HepG2 (cell line): ENCODE results near the gene EEF1E1.

Experiments used
- EZH2 ChIP-seq: conservative IDR thresholded peaks from 2 replicates; pipeline ENCODE4 v1.6.1; 2012; ENCODE audit warnings: mild to moderate bottlenecking, low read depth, low read length, moderate library complexity
- KDM5A ChIP-seq: fragments of 200-600 bp; sonication (generic); IDR thresholded peaks from 2 replicates; pipeline ENCODE4 v1.7.0; 2018; ENCODE audit warnings: antibody characterized with exemption, mild to moderate bottlenecking, low read length, borderline replicate concordance
- NCOA2 ChIP-seq: sonication (generic); formaldehyde crosslinking; IDR thresholded peaks from 2 replicates; pipeline ENCODE4 v1.8.0; 2022; ENCODE audit warnings: inconsistent platforms
- POLR2AphosphoS5 ChIP-seq: IDR thresholded peaks from 2 replicates; pipeline ENCODE4 v1.6.1; 2012; ENCODE audit warnings: low read depth, low read length
- SNAPC2 ChIP-seq: sonication (generic); formaldehyde crosslinking; IDR thresholded peaks from 2 replicates; pipeline ENCODE4 v1.8.1; 2022; ENCODE audit warnings: mild to moderate bottlenecking, missing genetic modification reagents
- SSRP1 ChIP-seq: IDR thresholded peaks from 2 replicates; pipeline ENCODE4 v1.6.1; 2016; ENCODE audit warnings: control low read depth
- ZBTB26 ChIP-seq: IDR thresholded peaks from 2 replicates; pipeline ENCODE4 v1.6.1; 2016; ENCODE audit warnings: missing compliant biosample characterization, missing genetic modification reagents, borderline replicate concordance
- ZNF253 ChIP-seq: sonication (generic); formaldehyde crosslinking; IDR thresholded peaks from 2 replicates; pipeline ENCODE4 v1.8.0; 2022; ENCODE audit warnings: mild to moderate bottlenecking, missing genetic modification reagents, borderline replicate concordance
- ZNF484 ChIP-seq: sonication (generic); formaldehyde crosslinking; IDR thresholded peaks from 2 replicates; pipeline ENCODE4 v1.5.1; 2020; ENCODE audit warnings: mild to moderate bottlenecking, low read depth, missing genetic modification reagents, borderline replicate concordance
- ZNF766 ChIP-seq: sonication (generic); formaldehyde crosslinking; IDR thresholded peaks from 2 replicates; pipeline ENCODE4 v1.5.0; 2020; ENCODE audit warnings: missing genetic modification reagents, borderline replicate concordance
- TF ChIP-seq, protein P1 (sequence below): sonication (generic); formaldehyde crosslinking; IDR thresholded peaks from 2 replicates; pipeline ENCODE4 v1.5.0; 2020; ENCODE audit warnings: mild to moderate bottlenecking, missing genetic modification reagents, moderate library complexity
- TF ChIP-seq, protein P2 (sequence below): sonication (generic); formaldehyde crosslinking; IDR thresholded peaks from 2 replicates; pipeline ENCODE4 v1.4.0; 2020; ENCODE audit warnings: missing genetic modification reagents
- TF ChIP-seq, protein P3 (sequence below): sonication (generic); formaldehyde crosslinking; IDR thresholded peaks from 2 replicates; pipeline ENCODE4 v1.8.1; 2023; ENCODE audit warnings: mild to moderate bottlenecking, moderate library complexity, missing genetic modification reagents

GRCh38 chr6:8063761-8064637 is 38.3 kb downstream of the EEF1E1 start, which contains the start of gene BLOC1S5:
- TF ChIP-seq ZNF766 (CRISPR knock-in tag): no peak
- TF ChIP-seq, protein P1, sequence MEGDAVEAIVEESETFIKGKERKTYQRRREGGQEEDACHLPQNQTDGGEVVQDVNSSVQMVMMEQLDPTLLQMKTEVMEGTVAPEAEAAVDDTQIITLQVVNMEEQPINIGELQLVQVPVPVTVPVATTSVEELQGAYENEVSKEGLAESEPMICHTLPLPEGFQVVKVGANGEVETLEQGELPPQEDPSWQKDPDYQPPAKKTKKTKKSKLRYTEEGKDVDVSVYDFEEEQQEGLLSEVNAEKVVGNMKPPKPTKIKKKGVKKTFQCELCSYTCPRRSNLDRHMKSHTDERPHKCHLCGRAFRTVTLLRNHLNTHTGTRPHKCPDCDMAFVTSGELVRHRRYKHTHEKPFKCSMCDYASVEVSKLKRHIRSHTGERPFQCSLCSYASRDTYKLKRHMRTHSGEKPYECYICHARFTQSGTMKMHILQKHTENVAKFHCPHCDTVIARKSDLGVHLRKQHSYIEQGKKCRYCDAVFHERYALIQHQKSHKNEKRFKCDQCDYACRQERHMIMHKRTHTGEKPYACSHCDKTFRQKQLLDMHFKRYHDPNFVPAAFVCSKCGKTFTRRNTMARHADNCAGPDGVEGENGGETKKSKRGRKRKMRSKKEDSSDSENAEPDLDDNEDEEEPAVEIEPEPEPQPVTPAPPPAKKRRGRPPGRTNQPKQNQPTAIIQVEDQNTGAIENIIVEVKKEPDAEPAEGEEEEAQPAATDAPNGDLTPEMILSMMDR (CRISPR knock-in tag): peak; percentile 60
- no peak for TF ChIP-seq EZH2
- peak; percentile 29; the same call in 1 of the 2 replicates for TF ChIP-seq SNAPC2 (CRISPR knock-in tag)
- peak; percentile 50; the same call in 1 of the 2 replicates for TF ChIP-seq NCOA2 (CRISPR knock-in tag)
- no peak; the same call in 1 of the 2 replicates for TF ChIP-seq ZBTB26 (CRISPR knock-in tag)
- TF ChIP-seq POLR2AphosphoS5: peak; percentile 95
- no peak for TF ChIP-seq ZNF484 (CRISPR knock-in tag)
- TF ChIP-seq, protein P2, sequence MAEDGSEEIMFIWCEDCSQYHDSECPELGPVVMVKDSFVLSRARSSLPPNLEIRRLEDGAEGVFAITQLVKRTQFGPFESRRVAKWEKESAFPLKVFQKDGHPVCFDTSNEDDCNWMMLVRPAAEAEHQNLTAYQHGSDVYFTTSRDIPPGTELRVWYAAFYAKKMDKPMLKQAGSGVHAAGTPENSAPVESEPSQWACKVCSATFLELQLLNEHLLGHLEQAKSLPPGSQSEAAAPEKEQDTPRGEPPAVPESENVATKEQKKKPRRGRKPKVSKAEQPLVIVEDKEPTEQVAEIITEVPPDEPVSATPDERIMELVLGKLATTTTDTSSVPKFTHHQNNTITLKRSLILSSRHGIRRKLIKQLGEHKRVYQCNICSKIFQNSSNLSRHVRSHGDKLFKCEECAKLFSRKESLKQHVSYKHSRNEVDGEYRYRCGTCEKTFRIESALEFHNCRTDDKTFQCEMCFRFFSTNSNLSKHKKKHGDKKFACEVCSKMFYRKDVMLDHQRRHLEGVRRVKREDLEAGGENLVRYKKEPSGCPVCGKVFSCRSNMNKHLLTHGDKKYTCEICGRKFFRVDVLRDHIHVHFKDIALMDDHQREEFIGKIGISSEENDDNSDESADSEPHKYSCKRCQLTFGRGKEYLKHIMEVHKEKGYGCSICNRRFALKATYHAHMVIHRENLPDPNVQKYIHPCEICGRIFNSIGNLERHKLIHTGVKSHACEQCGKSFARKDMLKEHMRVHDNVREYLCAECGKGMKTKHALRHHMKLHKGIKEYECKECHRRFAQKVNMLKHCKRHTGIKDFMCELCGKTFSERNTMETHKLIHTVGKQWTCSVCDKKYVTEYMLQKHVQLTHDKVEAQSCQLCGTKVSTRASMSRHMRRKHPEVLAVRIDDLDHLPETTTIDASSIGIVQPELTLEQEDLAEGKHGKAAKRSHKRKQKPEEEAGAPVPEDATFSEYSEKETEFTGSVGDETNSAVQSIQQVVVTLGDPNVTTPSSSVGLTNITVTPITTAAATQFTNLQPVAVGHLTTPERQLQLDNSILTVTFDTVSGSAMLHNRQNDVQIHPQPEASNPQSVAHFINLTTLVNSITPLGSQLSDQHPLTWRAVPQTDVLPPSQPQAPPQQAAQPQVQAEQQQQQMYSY: peak; percentile 44; the same call in 1 of the 2 replicates
- TF ChIP-seq ZNF253 (CRISPR knock-in tag): peak; percentile 69; the same call in 1 of the 2 replicates
- peak; percentile 87 for TF ChIP-seq KDM5A
- TF ChIP-seq, protein P3, sequence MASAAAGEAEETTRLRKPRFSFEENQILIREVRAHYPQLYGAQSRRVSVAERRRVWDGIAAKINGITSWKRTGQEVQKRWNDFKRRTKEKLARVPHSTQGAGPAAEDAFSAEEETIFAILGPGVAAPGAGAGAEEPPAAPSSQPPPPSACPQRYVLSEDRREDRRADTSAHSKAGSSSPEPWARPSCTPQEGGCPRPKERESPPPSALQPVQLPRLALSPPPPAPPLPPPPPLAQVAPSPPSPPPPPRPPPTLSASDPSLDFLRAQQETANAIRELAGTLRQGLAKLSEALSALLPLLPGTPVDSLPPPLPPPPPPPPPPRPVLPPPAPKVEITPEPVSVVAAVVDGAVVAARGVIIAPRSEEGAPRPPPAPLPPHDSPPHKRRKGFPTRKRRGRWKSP (CRISPR knock-in tag): peak; percentile 71; the same call in 1 of the 2 replicates
- no peak; the same call in 1 of the 2 replicates for TF ChIP-seq SSRP1 (CRISPR knock-in tag)
